NCI-H69 (cell line): ENCODE data around the gene DNAJB13.
A peak's percentile ranks its signal among the peaks of the same experiment; 100 is the strongest.
"Not testable (repeated sequence)": the region's sequence is repeated elsewhere in the genome, so short reads cannot be mapped to it uniquely, and the experiment has no call there.

ENCODE experiments used
- DNase-seq: peaks from one replicate; lab custom pipeline; 2025; lab: John Stamatoyannopoulos, UW

DNAJB13 gene, protein sequence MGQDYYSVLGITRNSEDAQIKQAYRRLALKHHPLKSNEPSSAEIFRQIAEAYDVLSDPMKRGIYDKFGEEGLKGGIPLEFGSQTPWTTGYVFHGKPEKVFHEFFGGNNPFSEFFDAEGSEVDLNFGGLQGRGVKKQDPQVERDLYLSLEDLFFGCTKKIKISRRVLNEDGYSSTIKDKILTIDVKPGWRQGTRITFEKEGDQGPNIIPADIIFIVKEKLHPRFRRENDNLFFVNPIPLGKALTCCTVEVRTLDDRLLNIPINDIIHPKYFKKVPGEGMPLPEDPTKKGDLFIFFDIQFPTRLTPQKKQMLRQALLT

DNA sequence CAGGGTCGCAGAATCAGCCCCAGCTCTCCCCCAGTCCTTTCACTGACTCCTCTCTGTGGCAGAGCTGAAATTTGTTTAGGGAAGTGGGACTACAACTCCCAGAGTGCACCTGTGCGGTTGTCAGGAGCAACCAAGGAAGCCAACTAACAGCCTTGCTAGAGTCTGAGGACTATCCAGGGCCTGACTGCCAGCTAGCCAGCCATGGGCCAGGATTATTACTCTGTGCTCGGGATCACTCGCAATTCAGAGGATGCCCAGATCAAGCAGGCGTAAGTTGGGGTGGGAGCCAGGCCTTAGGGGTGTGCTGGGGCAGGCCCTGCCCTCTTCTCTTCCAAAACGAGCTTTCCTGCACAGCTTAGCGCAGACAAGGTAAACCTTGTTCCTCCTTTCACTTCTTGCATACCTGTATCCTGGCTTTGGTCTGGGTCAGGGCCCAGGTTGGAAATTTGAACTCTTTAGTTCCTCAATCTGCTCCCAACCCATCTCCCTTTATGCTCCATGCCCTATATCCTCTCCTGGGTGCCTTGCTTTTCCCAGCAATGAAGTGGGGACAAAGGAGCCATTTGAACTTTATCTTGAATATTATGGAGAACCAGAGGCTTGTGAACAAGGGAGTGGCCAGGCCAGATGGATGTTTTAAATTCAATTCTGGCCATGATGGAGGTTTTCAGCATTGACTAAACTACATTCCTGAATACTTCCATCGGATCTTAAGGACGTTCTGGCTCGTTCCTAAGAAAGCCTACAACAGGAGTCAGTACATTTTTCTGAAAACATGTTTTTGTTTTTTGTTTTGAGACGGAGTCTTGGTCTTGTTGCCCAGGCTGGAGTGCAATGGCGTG, at the start of gene DNAJB13:
DNAJB13 (plus strand) TSS at position 158 of the 842 bp plus-strand sequence; CDS start at position 202, 44 bp downstream.
- DNase-seq = peak; percentile 54

DNA sequence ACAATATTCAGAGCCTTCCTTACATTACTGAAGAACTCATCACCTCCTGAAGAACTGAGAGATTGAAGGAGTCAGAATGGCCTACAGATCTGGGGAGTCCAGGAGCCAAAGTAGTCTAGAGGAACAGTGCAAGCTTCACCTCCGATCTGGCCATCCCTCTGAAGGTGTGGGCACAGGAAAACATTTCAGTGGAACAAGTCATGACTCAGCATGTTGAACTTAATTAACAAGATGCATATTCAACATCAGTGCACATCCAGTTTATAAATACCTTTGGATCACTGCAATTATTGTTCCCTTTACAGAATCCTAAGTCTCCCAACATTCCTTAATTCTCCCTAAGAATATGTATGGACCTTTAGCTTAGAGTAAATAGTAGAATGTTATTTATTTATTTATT, 48.5 kb upstream of the DNAJB13 start:
- no peak for DNase-seq

DNA sequence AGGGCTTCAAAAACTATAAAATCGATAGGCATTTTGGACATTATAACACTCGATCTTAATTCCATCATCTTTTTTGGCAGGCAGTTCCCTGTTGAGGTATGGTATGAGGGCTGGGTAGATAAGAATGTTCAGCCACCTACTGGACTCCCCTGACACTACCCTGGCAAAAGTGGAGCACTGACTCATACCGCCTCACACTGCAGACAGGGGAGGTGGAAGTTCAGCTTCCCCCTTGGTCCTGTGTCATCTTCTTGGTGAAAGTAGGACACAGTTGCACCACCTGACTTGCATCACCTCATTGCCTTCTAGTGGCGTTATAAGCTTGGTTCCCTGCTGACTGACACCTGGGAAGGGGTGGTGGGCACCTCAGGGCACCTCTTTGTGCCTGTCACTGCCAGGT, 43.6 kb upstream of the DNAJB13 start:
- DNase-seq = no peak

DNA sequence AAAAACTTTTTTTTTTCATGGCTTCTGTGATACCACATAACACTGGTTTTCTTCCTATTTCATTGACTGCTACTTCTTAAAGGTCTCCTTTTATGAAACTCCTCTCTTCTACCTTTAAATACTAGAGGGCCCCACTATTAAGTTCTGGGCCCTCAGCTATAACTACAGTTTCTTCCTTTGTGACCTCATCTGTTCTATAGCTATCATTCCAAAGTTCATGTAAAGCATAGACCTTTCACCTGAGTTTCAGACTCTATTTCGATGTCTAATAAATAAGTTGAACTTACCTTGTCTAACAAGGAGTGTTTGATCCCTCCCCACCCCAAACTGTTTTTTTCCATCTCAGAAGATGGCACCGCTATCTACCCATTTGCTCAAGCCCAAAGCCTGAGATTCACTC, 38.8 kb upstream of the DNAJB13 start:
- no peak for DNase-seq

DNA sequence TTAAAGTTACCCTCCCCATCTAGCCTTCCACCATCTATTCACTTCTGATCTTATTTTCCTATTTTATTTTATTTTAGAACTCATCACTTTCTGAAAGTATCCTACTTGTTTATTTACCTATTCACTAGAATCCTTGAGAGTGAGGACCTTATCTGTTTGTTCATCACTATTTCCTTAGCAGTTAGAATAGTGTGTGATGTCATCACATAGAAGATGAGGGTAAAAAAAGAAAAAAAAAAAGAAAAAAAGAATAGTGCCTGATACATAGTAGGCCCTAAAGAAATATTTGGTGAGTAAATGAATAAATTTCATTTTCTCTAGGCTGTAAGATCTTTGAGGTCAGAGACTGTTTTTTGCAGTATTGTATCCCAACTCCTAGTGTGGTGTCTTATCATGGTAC, 37.4 kb upstream of the DNAJB13 start:
- DNase-seq = no peak

DNA sequence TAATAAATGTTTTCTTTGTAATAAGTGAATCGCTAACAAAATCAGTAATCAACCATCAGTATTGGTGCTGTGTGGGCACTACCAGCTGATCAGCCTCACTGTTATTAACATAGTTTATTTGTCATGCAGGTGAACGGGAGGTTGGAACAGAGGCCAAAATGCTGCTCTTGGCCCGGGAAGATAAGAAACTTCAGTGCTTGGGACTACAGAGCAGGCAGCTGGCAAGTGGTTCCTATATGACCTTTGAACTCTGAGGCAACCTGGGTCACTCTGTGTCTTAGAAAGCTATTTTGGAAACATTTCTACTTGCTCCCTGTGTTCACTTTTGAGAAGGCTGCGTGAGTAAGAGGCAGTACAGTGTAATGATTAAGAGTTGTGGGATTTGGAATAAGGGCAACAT, 36.5 kb upstream of the DNAJB13 start:
- DNase-seq = no peak

DNA sequence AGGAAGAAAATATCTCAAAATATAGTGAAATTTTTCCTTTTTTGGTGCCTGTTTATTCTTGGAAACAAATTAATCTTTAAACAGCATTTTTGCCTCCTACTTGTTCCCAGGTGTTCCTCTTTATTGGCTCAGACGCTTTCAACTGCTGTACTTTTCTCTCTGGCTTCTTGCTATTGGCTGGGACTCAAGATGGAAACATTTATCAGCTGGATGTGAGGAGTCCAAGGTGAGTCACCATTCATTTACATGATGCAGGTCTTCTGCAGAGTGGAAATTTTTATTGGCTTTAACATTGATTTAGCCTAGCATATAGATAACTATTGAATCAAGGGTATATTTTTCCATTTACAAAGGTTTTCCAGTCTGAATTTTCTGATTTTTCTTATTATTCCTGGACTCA, 34.4 kb upstream of the DNAJB13 start:
- no peak for DNase-seq

DNA sequence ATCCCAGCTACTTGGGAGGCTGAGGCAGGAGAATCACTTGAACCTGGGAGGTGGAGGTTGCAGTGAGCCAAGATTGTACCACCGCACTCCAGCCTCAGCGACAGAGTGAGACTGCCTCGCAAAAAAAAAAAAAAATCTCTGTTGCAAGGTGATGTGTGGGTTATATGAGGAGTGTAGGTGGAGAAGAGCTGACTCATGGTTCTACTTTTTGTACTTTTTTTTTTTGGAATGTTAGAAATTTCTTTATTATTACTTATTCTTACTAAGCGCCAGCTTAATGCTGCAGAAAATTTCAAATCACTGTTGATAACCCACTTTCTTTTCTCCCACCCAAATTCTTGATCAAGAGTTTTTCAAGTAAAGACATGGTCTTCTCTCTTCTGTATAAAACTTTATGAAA, 29.6 kb upstream of the DNAJB13 start:
- no peak for DNase-seq

DNA sequence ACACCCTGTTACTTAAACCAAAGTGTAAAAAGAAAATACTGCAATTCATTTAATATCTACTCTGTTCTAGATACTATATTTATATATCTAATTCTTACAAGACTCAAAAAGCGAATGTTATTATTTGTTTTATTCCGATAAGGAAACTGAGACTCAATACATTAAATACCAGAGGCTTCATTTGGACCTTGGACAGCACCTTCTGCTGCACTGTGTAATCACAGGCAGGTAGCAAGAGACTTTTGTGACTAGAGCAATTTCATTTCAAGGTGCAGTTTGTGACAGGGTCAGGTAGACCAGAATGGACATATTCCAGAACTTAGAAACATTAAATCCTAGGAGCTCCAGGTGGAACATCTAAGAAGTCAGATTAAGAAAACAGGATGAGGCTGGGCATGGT, 21.4 kb upstream of the DNAJB13 start:
- DNase-seq = no peak

DNA sequence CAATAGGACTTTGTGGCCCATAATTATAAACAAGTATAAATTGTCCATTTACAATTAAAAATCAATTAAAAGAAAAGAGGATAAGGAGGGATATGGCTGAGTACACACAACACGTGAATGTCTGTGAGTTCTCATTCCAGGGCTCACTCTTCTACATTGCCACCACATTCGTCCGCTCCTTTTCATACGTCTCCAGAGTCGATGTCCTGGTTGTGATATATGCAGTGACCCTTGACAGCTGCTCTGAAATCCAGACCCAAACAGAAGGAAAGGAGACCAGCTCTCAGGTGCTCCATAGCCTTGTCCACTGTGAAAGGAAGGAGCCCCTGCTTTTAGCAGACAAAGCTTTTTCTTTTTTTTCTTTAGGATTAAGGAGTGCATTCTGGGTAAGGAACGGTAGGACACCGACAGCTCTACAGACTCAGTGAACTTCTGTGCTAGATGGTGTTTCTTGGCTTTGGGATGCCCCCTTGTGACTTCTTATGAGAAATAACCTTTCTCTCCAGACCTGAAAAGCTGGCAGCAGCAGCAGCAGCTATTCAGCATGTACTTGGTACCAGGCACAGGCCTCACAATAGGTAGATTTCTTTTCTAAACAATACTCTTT, 19.7 kb upstream of the DNAJB13 start:
- DNase-seq = peak; percentile 84

DNA sequence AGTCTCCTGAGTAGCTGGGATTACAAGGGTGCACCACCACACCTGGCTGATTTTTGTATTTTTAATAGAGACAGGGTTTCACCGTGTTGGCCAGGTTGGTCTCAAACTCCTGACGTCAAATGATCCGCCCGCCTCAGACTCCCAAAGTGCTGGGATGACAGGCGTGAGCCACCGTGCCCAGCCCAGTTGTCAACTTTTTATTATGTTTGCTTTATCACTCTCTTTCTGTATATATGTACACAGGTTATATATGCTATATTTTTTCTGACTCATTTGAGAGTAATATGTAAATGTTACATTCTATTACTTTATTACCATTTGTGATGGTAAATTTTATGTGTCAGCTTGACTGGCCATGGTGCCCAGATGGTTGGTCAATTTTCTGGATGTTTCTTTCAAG, 18.9 kb upstream of the DNAJB13 start:
- no peak for DNase-seq

DNA sequence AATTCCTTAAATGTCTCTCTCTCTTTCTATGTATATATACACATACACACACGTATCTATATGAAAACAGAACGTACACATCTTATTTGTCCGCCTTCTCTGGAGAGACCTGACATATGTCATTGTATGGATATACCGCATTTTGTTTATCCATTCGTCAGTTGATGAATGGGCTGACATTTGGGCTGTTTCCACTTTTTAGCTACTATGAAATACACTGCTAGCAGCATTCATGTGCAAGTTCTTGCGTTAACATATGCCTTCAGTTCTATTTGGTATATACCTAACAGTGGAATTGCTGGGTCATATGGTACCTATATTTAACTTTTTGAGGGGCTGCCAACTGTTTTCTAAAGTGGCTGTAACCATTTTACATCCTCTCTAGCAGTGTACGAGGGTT, 18.0 kb upstream of the DNAJB13 start:
- DNase-seq = no peak

DNA sequence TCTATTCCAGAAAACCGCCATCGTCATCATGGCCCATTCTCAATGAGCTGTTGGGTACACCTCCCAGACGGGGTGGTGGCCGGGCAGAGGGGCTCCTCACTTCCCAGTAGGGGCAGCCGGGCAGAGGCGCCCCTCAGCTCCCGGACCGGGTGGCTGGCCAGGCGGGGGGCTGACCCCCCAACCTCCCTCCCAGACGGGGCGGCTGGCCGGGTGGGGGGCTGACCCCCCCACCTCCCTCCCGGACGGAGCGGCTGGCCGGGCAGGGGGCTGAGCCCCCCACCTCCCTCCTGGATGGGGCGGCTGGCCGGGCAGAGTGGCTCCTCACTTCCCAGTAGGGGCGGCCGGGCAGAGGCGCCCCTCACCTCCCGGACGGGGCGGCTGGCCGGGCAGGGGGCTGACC, 14.8 kb upstream of the DNAJB13 start:
- DNase-seq = not testable (repeated sequence)

DNA sequence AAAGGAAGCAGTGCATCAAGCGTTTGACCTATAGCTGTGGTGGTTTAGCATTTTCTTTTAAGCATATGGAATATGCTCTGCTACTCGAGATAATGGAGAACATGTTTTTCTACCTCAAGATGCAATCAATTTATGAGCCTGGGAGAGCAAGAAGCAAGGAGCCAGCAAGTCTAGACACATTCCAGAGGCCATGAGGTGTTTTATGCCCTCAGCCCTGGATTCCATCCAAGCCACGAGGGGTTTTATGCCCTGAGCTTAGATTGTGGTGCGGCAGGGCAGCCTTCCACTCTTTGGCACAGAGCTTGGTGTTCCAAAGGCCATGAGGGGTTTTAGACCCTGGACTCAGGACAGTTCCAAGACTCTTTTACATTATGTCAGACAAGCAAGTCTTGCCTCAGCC, 11.7 kb upstream of the DNAJB13 start:
- no peak for DNase-seq

DNA sequence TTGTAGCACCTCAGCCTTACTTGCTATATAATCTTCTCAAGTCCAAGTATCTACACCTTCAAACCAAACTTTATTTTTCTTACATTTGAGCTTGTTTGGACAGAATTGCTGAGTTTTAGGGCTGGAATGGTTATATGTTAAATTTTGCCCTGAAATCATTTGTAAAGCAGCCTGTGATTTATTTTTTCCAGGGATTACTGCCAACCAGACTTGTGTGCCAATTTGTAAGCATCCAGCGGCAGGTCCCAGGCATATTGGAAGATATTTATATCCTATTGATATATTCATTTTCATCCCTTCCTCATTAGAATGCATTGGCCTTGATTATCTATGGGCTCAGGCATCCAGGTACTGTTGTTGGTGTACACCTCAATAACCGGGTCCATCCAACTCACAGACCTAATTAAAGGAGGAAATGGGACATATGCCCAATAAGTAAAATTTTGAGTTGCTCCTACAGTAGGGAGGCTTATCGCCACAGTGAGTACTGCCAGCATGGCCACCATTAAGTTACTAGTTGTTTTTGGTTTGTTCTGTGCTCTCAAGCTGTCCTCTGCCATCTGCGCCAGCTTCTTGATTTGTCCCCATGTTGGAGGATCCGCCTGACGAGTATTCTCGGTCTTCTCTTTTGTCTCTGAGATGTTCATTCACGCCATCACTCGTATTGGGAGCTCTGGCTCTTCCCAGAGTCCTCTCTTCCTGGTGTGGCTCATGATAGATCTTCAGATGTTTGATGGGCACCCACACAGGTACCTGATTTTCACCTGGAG, 9.8 kb upstream of the DNAJB13 start:
- no peak for DNase-seq

DNA sequence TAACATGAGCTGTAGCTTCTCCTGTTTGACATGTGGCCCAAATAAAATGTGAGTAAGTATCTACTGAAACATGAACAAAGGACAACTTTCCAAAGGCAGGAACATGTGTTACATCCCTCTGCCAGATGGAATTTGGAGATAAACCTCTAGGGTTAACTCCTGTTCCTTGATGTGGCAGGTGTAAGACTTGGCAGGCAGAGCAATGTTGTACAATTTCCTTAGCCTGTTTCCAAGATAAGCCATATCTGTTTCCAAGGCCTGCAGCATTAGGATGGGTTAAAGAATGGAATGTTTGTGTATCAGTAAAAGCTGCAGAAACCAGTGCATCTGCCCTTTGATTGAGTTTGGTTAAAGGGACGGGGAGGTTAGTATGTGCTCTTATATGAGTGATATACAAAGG, 8.8 kb upstream of the DNAJB13 start:
- no peak for DNase-seq

DNA sequence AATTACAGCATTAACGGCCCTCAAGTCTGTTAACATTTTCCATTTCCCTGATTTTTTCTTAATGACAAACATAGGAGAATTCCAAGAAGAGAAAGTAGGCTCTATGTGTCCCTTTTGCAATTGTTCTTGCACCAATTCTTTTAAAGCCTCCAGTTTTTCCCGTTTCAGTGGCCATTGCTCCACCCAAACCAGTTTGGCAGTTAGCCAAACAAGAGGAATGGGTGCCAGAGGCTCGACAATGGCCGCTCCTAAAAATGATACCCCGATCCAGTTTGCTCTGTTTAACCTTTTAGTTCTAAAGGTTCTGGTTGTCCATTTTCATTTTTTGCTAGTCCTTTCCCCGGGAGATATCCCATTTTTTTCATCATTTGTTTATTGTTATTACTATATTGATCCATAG, 6.7 kb upstream of the DNAJB13 start:
- DNase-seq = peak; percentile 14

DNA sequence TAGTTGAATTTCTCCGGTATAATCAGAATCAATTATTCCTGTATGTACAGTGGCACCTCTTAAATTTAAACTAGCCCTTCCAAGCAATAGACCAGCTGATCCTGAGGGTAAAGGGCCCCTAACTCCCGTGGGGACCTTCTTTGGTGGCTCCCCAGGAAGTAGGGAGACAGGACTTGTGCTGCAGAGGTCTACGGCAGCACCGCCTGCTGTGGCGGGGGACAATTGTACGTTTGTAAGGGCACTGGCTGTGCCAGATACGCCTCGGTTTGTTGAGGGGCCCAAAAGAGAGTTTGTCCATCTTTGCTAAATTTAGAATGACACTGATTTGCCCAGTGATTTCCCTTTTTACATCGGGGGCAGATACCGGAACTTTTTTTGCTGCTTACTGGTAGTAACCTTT, 5.9 kb upstream of the DNAJB13 start:
- no peak for DNase-seq

DNA sequence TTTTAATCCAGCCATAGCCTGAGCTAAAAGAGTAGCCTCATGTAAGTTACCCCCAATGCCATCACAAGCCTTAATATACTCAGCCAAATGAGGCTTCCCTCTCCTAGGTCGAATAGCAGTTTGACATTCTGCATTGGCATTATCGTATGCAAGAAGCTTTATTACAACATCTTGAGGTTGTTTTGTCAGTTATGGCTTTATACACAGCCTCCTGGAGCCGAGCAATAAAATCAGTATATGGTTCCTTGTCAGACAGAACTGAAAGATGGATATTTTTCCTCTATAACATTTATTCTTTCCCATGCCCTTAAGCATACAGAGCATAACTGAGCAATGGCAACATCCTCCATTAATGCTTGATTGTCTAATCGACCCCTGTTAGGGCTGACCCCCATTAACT, 5.4 kb upstream of the DNAJB13 start:
- DNase-seq = no peak

DNA sequence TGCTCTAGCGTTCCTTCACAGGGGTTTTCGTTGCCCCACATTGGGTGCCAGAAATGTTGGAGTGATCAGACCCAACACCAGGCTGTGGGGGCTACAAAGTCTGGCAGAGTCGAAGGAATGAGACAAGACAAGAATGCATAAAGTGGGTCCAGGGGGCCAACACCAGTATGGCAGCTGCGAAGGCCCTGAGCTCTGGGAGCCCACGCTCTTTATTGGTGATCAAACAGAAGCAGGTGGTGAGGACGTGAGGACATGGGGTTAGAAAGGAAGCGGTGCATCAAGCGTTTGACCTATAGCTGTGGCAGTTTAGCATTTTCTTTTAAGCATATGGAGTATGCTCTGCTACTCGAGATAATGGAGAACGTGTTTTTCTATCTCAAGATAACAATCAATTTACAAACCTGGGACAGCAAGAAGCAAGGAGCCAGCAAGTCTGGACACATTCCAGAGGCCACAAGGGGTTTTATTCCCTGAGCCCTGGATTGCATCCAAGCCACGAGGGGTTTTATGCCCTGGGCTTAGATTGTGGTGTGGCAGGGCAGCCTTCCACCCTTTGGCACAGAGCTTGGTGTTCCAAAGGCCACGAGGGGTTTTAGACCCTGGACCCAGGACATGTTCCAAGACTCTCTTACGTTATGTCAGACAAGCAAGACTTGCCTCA, 3.9 kb upstream of the DNAJB13 start:
- DNase-seq = no peak

DNA sequence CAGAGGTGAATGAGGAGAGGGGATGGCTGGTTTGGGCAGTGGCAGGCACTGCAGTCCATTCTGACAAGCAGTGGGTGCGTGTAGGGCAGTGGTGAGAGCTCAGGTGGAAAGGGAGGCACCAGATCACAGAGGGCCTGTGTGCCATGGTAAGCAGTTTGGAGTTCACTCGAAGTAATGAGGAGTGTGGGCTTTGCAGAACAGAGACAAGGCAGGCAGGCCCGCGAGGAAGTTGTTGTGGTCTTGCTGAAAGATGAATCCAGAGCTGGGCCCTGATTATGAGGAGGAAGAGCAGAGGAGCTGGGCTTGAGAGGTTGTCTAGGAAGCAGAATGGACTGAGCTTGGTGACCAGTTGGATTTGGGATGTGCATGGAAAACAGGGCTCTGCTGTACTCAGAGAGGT, 1.6 kb upstream of the DNAJB13 start:
- no peak for DNase-seq

DNA sequence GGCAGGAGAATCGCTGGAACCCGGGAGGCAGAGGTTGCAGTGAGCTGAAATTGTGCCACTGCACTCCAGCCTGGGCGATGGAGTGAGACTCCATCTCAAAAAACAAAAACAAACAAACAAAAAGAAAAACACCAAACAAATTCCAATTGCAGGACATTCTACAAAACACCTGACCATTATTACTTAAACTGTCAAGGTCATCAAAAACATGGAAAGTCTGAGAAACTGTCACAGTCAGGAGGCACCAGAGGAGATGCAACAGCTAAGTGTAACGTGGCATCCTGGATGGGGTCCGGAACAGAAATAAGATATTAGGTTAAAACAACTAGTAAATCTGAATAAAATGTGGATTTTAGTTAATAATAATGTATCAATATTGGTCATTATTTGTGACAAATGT, 914 bp upstream of the DNAJB13 start:
- DNase-seq = no peak
